ENCODE data around the gene CFAP206.

CFAP206 gene

GRCh38 chr6:87407901-87408720 is at the start of gene CFAP206:
Gene CFAP206, plus strand, starts transcription at chr6:87407972. Its CDS starts 1,868 bp downstream, at chr6:87409840.
- DNase-seq (ENCODE audit: low read depth), result peak; percentile 69

GRCh38 chr6:87364602-87365252 is 43.0 kb upstream of the CFAP206 start:
- DNase-seq (ENCODE audit: low read depth), result no peak

GRCh38 chr6:87366072-87366827 is 41.5 kb upstream of the CFAP206 start:
- DNase-seq (ENCODE audit: low read depth), result no peak

- no peak for DNase-seq (ENCODE audit: low read depth)
Measured at GRCh38 chr6:87366899-87367298, 40.9 kb upstream of the CFAP206 start.

GRCh38 chr6:87373377-87373776 is 34.4 kb upstream of the CFAP206 start:
- DNase-seq (ENCODE audit: low read depth), result no peak

- DNase-seq (ENCODE audit: low read depth), result no peak
Measured at GRCh38 chr6:87375315-87375714, 32.5 kb upstream of the CFAP206 start.

- no peak for DNase-seq (ENCODE audit: low read depth)
Measured at GRCh38 chr6:87376643-87377042, 31.1 kb upstream of the CFAP206 start.

GRCh38 chr6:87378947-87379346 is 28.8 kb upstream of the CFAP206 start:
- DNase-seq (ENCODE audit: low read depth), result no peak

GRCh38 chr6:87382861-87383260 is 24.9 kb upstream of the CFAP206 start:
- DNase-seq (ENCODE audit: low read depth), result no peak

GRCh38 chr6:87384038-87384437 is 23.7 kb upstream of the CFAP206 start:
- DNase-seq (ENCODE audit: low read depth), result no peak

- no peak for DNase-seq (ENCODE audit: low read depth)
Measured at GRCh38 chr6:87384449-87384848, 23.3 kb upstream of the CFAP206 start.

GRCh38 chr6:87391334-87391733 is 16.4 kb upstream of the CFAP206 start:
- DNase-seq (ENCODE audit: low read depth), result no peak

GRCh38 chr6:87393026-87393622 is 14.6 kb upstream of the CFAP206 start:
- no peak for DNase-seq (ENCODE audit: low read depth)

- no peak for DNase-seq (ENCODE audit: low read depth)
Measured at GRCh38 chr6:87395431-87395830, 12.3 kb upstream of the CFAP206 start.

- no peak for DNase-seq (ENCODE audit: low read depth)
Measured at GRCh38 chr6:87396595-87397392, 11.0 kb upstream of the CFAP206 start.

- DNase-seq (ENCODE audit: low read depth), result no peak
Measured at GRCh38 chr6:87397656-87398055, 10.1 kb upstream of the CFAP206 start.

- no peak for DNase-seq (ENCODE audit: low read depth)
Measured at GRCh38 chr6:87401832-87402231, 5.9 kb upstream of the CFAP206 start.

- peak; percentile 2 for DNase-seq (ENCODE audit: low read depth)
Measured at GRCh38 chr6:87407561-87407900, 241 bp upstream of the CFAP206 start.

GRCh38 chr6:87408721-87409155 is 966 bp downstream of the CFAP206 start:
- no peak for DNase-seq (ENCODE audit: low read depth)

- no peak for DNase-seq (ENCODE audit: low read depth)
Measured at GRCh38 chr6:87419266-87419665, 11.5 kb downstream of the CFAP206 start.

- DNase-seq (ENCODE audit: low read depth), result no peak
Measured at GRCh38 chr6:87420360-87420759, 12.6 kb downstream of the CFAP206 start.

- no peak for DNase-seq (ENCODE audit: low read depth)
Measured at GRCh38 chr6:87421576-87421975, 13.8 kb downstream of the CFAP206 start.

Data from activated T-helper 9 cell treated with anti-CD3 and anti-CD28 coated beads, Interleukin-2, amount 50 U/mL, for 16 hours (primary cell).